ENCODE results near the gene TENM3. TPM values are rescaled to one million over a fixed set of nuclear protein-coding genes. Genes with fewer than 3 reads are reported as not detected.

Gene TENM3
- total and polyA plus RNA-seq, 12 donors: 0.20 to 6.6 (median 3.5) TPM

GRCh38 chr4:182320092-182320491 is 76.9 kb downstream of the TENM3 start:
- H3K4me3 ChIP-seq: no peak overlapping the region
- no peaks in the 10 kb centered on the region for H3K36me3 ChIP-seq
- no peak for ATAC-seq
- peaks cover 0 to 15% (median 6%) of the 10 kb centered on the region in 11 donors for H3K9me3 ChIP-seq
- no peak overlapping the region for H3K27ac ChIP-seq
- WGBS, 2 donors: 72 to 76% methylated on average over 6 of the region's 6 CpGs
- no peaks in the 10 kb centered on the region for H3K27me3 ChIP-seq
- no peaks in the 10 kb centered on the region for H3K4me1 ChIP-seq
- no peak for TF ChIP-seq CTCF (IDR thresholded peaks at IDR 0.05)
- intact Hi-C loops (cut with DNase I): no loop called here
- no peak for DNase-seq

- H3K9me3 ChIP-seq: peaks cover 0 to 10% (median 1%) of the 10 kb centered on the region in 11 donors
- intact Hi-C loops (cut with DNase I): no loop called here
- H3K27ac ChIP-seq: no peak overlapping the region
- peaks cover 0 to 5% (median 0%) of the 10 kb centered on the region in 9 donors for H3K4me1 ChIP-seq
- 54 to 63% methylated on average over 3 of the region's 3 CpGs for WGBS, 2 donors
- H3K36me3 ChIP-seq: no peaks in the 10 kb centered on the region
- no peak overlapping the region for H3K4me3 ChIP-seq
- no peak for ATAC-seq
- no peak for DNase-seq
- no peaks in the 10 kb centered on the region for H3K27me3 ChIP-seq
- peak in 1 of 9 donors; percentile 22 for TF ChIP-seq CTCF (IDR thresholded peaks at IDR 0.05)
Observed at GRCh38 chr4:182320580-182320979, 77.4 kb downstream of the TENM3 start.

GRCh38 chr4:182324282-182324681 is 81.1 kb downstream of the TENM3 start:
- ATAC-seq: no peak
- WGBS, 2 donors: 92% methylated on average over 10 of the region's 10 CpGs

GRCh38 chr4:182325397-182325796 is 82.2 kb downstream of the TENM3 start:
- H3K4me1 ChIP-seq: peaks cover 0 to 11% (median 0%) of the 10 kb centered on the region in 9 donors
- no peak for ATAC-seq
- H3K36me3 ChIP-seq: no peaks in the 10 kb centered on the region
- no peaks in the 10 kb centered on the region for H3K9me3 ChIP-seq
- intact Hi-C loops (cut with DNase I): no loop called here
- no peak for DNase-seq
- no peak overlapping the region for H3K27ac ChIP-seq
- 51% methylated on average over 3 of the region's 3 CpGs for WGBS, 2 donors
- TF ChIP-seq CTCF (IDR thresholded peaks at IDR 0.05): no peak
- no peak overlapping the region for H3K4me3 ChIP-seq
- no peaks in the 10 kb centered on the region for H3K27me3 ChIP-seq

More at GRCh38 chr4:182324282-182324681, 81.1 kb downstream of the TENM3 start:
- TF ChIP-seq CTCF (IDR thresholded peaks at IDR 0.05): no peak
- Histone ChIP-seq H3K27ac (no peak overlapping the region), H3K36me3 (no peaks in the 10 kb centered on the region), H3K4me3 (no peak overlapping the region), H3K9me3 (no peaks in the 10 kb centered on the region), H3K27me3 (no peaks in the 10 kb centered on the region), H3K4me1 (peaks cover 0 to 11% (median 0%) of the 10 kb centered on the region in 9 donors)
- intact Hi-C loops (cut with DNase I): no loop called here
- DNase-seq: no peak
